HG03354 (cell line): ENCODE results near the gene C2orf80.

Source experiments
- ATAC-seq: cut with Tn5 transposase; IDR thresholded peaks from one replicate; pipeline ENCODE4 v1.9.1; 2021; ENCODE audit warnings: mild to moderate bottlenecking; ENCODE audit not compliant: unreplicated experiment, poor library complexity, severe bottlenecking

Gene C2orf80

DNA sequence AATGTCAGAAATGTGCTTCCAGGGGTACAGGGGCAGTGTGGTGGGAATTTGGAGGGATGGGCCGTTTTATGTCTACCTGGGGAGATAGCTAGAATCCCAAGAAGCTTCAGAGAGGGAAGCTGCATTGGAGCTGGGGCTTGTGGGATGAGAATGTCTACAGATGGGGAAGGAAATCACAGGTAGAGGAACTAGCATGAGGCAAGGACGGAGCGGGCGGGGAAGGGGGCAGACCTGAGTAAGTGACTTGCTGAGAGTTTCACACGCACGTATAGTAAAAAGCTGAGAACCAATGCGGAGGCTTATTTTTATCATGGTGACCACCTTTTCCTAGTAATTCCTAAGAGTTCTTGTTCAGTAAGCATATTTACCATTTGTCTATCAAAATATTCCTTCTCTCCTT, 6.3 kb downstream of the C2orf80 start:
- ATAC-seq, result no peak

DNA sequence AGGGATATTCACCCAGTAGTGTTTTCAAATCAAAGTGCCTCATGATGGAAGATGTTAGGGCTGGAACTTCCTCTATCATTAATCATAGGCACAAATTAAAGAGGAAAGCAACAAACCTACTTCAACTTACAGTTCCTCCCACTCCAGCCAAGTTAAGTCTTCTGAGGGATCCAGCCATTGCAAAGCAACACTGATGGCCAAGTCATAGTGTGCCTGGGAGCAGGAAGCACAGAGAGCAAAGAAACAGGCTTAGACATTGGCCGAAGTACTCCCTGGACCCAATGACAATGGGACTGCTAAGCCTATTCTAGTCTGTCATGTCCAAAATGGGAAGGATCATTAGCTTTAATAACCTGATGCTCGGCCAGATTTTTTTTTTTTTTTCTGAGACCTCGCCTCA, 7.0 kb downstream of the C2orf80 start:
- ATAC-seq, result no peak

GRCh38 chr2:208179028-208179609, 10.7 kb downstream of the C2orf80 start:
- no peak for ATAC-seq

DNA sequence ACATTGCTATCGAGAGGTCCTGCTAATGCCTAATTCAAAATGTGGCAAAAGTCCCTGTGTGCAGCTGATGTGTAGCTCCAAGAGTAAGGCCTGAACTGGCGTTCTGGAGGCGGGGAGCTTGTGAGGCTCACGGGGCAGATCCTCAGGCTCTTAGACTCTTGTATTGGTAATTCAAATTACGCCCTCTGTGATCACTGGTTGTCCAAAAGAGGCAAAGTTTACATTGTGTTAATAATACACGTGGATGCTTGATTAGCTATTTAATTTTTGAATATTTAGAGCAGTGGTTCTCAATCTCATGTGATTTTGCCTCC, 14.0 kb downstream of the C2orf80 start:
- no peak for ATAC-seq

DNA sequence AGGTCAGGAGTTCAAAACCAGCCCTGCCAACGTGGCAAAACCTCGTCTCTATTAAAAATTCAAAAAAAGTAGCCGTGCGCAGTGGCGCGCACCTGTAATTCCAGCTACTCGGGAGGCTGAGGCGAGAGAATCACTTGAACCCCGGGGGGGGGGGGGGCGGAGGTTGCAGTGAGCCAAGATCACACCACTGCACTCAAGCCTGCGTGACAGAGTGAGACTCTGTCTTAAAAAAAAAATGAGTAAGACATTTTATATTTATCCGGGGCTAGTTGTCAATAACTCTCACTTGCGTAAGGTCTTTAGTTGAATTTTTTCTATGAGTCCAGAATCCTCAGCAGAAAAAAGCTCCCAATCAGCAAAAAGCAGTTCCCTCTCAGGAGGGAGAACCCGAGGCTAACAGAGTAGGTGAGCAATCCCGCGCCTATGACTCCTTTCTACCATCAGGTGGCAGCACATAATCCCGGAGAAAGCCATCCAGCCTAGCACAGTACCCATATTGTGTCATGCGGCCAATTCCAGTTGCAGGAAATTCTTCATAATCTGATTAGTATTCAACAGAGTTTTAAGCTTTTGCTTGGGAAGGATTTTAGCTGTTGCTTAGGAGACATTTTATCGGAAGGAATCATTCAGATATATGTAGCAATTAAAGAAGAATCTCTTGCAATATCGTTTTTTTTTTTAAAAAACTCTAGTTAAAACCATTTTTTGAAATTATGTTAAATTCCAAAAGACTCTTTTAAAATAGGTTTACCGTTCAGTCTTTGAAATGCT, 14.6 kb downstream of the C2orf80 start:
- peak; percentile 99 for ATAC-seq

DNA sequence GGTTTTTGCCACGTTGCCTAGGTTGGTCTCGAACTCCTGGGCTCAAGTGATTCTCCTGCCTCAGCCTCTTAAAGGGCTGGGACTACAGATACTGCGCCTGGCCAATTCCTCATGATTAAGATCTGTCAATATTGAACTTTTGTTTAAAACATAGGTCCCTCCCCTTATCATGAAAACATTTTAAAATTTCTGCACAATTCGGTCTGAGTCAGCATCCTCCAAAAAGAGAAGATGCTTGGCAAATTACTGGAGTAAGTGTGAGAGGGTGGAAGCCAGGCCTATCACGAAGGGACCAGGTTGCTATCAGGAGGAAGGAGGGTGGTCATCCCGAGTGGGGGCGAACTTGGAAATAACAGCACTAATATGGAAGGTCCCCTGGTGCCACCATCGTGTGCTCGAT, 15.7 kb downstream of the C2orf80 start:
- no peak for ATAC-seq

DNA sequence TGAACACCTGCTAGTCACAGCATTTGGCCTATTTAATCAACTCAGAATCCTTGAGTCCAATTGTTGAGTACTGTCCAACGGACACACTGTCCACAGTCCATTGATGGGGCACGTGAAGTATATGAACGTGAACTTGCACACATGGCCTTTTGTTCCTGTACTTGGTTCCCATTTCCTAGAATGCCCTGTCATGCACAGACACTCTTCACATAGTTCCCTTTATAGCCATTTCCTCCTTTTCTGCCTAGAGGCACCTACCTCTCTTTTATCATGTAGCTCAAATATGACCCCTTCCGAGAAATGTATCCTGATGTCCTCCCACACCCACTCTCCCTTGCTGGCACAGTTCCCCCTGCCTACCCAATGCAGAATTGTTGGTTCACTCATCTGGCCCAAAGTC, 17.7 kb downstream of the C2orf80 start:
- ATAC-seq, result no peak

DNA sequence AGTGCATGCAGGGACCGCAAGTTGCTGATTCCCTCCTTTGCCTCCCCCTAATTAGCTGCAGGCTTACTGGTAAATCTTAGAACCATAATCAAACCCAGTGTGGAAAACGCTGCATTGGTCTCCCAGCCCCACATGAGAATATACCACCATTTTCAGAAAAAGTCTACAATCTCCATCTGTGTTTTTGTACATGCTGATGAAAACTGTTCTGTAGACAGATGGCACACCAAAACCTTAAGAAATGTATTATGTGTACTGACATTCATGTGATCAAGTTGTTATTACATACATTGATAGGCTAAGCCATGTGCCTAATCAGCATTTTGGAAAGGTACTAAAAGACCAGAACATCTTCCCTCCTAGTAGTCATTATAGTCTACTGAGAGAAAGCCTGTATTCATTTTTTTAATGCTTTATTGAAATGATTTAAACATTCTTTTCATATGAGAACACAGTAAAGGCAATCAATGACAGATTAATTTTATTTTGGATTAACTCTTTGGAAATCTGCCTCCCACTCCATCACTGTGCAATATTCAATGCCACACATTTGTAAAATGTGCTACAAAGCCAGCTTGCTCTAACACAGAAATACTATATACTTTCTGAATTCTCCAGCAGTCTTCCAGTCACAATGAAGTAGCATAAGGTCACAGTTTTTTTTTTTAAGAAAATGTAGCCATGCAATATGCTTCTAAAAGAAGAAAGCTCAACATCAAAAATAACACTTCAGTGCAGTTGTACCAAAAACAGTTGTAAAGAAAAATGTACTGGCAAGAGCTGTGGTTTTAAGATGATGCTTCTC, 24.7 kb downstream of the C2orf80 start:
- ATAC-seq, result no peak

GRCh38 chr2:208163489-208163888, 26.3 kb downstream of the C2orf80 start, which contains the start of gene CRYGA:
Gene CRYGA, minus strand, starts transcription at chr2:208163589. Its CDS starts 33 bp downstream, at chr2:208163556.
- ATAC-seq, result no peak

- ATAC-seq, result no peak
Observed at GRCh38 chr2:208156439-208156838, 33.4 kb downstream of the C2orf80 start.

DNA sequence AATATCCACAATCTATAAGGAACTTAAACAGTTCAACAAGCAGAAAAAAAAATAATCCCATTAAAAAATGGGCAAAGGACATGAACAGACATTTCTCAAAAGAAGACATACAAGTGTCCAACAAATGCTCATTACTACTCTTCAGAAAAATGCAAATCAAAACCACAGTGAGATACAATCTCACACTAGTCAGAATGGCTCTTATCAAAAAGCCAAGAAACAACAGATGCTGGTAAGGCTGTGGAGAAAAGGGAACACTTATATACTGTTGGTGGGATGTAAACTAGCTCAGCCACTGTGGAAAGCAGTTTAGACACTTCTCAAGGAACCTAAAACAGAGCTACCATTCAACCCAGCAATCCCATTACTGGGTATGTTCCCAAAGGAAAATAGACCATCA, 36.7 kb downstream of the C2orf80 start:
- ATAC-seq, result no peak

DNA sequence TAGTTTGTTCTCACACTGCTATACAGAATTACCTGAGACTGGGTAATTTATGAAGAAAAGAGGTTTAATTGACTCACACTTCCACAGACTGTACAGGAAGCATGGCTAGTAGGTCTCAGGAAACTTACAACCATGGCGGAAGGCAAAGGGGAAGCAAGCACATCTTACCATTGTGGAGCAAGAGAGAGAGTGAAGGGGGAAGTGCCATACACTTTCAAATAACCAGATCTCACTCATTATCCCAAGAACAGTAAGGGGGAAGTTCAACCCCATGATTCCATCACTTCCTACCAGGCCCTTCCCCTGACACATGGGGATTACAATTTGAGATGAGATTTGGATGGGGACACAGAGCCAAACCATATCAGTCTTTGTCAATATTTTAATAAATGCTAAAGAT, 38.9 kb downstream of the C2orf80 start:
- ATAC-seq, result no peak

DNA sequence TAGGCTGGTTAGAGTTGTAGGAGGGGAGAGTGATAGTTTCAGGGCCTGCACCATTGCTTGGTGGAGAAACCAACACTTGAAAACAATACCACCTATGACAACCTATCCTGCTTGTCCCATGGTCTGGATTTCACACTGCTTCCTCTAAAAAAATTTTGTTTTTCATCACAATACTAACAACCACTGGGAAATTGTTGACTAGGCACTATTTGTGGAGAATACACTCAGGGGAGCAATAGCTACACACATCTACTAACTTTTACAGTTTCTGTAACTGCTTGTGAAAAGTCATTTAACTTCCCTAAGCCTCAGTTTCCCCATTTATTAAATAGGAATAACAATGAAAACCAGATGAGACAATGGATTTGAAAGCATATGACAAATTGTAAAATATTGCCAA, 39.7 kb downstream of the C2orf80 start:
- no peak for ATAC-seq

- no peak for ATAC-seq
Observed at GRCh38 chr2:208148803-208149202, 41.0 kb downstream of the C2orf80 start.

DNA sequence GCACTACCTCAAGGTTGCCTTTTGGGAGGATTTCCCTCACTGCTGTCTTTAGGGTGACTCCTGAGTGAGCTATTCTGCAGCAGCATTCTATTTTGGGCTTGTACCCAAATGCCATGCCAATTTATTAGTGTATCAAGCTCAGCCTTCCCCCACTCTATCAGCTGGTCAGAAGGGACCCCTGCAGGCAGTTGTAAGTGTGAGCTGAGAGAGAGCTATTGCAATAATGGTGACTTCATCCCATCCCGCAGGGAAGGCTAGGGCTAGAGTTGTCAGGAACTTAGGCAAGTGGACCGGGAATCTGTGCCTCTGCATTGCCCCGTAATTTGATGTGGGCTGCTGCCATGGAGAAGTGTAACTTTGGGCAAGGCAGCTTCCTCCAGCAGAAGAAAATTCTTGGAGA, 42.1 kb downstream of the C2orf80 start:
- no peak for ATAC-seq

DNA sequence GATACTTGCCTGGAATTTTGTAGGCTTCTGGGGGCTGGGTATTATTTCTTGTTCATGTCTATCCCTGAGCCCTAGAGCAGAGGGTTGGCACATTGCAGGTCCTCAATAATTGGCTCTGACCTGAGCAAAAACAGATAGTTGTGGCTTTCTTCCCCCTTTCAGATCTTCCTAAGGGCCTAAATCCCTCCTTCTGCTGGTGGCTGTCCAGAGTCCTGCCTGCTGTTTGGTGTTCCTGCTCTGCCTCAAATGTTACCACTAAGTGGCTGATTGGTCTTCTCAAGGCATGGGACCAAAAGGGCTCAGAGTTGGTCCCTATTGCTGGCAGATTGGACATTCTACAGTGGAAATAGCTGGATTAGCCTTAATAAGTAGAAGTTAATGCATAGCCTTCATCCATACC, 42.8 kb downstream of the C2orf80 start:
- ATAC-seq, result no peak

GRCh38 chr2:208146006-208146405, 43.8 kb downstream of the C2orf80 start, which contains the start of gene CRYGB:
Gene CRYGB, minus strand, starts transcription at chr2:208146158. Its CDS starts 38 bp downstream, at chr2:208146120.
- ATAC-seq, result no peak

DNA sequence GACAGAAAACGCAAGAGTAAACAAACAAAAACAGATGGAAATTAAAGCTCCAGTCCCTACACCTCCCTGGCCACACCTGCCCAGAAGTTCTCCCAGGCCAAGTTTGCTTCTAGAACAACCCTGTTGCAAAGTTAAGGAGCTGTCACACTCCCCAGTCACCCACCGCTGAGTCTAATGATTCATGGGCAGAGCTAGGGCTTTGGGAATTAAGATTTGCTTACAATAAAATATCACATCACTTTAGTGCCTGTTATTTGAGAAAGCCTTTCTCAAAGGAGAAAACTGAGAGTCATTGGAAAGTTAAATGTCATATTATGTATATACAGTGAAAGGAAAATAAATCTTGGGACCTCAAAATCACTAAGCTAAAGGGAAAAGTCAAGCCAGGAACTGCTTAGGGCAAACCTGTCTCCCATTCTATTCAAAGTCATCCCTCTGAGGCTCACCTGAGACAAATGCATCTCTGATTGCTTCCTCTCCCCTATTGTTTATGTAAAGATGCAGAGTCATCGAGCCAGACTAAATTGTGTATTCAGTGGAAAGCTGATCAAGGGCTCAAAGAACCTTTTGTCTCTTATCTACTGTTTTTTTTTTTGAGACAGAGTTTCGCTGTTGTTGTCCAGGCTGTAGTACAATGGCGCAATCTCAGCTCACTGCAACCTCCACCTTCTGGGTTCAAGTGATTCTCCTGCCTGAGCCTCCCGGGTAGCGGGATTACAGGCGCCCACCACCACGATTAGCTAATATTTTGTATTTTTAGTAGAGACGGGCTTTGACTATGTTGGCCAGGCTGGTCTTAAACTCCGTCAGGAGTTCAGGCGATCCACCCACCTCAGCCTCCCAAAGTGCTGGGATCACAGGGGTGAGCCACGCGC, 46.7 kb downstream of the C2orf80 start:
- ATAC-seq, result no peak

DNA sequence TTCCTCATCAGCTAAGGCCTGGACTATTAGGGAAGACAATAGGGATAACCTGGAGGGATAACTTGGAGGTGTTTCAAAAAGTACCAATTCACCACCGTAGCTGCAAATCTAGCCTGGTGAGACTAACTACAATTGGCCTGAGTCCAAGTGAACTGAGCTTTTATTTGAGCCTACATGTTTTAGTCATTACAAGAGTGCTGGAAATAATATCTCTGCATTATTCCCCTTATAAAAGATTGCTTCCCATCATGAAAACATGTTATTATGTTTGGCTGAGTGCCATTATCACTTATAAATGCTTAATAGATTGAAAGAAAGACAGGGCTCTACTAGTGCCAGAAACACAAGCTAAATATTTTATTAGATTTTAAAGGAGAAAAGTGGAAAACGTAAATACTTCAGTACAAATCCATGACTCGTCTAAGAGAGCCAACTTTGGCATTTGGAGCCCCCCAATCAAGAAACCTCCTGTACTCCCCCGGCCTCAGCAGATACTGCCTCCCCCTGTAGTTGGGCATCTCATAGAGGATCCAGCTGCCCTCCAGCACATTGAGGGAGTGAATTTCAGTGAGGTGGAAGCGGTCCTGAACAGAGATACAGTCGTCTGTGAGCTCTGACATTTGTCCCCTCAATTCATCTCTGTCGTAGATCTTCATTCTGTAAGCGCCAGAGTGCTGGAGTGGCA, 47.4 kb downstream of the C2orf80 start:
- ATAC-seq, result no peak
